ENCODE data around the gene PRKCB. TPM values are rescaled to one million over a fixed set of nuclear protein-coding genes. Genes with fewer than 3 reads are reported as not detected.

The PRKCB gene
- total RNA-seq, 2 experiments from 2014 or later: 75.8 to 82.6 TPM

DNA sequence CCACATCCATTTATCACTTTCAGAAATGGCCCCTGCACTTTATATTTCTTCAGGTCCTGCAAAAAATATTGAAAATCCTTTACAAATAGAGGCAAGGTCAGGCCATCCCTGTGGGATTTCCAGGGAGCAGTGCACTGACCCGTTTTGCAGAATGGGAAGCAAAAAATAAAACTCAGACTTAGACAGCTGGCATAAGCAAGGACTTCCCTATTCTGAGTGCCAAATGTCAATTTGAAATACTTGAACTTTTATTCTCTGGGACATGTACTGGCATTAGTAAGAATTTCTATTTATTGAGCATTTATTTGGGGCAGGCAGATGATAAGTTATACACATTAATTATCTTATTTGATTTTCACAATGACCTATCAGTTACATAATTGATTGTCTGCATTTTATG is 32.4 kb downstream of the PRKCB start:
- Mint-ChIP-seq H3K4me3 (no peak overlapping the region), H3K9me3 (no peaks in the 10 kb centered on the region), H3K36me3 (peaks cover 26% of the 10 kb centered on the region), H3K27me3 (no peaks in the 10 kb centered on the region), H3K4me1 (peaks cover 66% of the 10 kb centered on the region), H3K27ac (no peak overlapping the region)
- no peak for DNase-seq

DNA sequence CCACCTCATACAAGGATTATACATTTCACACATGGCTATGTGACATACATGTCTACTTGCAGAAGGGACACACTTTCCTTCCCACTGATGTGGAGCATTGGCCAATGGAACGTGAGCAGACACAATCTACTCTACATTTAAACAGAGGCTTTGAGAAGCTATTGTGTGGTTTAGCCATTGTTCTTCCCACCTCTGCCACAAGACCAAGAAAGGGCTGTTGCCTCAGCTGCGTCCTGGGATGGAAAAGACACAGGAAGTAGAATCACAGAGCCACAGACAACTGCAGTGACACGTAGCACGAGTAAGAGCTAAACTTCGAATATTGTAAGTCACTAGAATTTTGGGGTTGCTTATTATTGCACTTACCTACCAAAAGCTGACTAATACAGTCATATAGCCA is 33.3 kb downstream of the PRKCB start:
- no peaks in the 10 kb centered on the region for H3K9me3 Mint-ChIP-seq
- H3K4me3 Mint-ChIP-seq: peak overlapping the region; percentile 37
- H3K4me1 Mint-ChIP-seq: peaks cover 65% of the 10 kb centered on the region
- peak overlapping the region; percentile 76 for H3K27ac Mint-ChIP-seq
- H3K36me3 Mint-ChIP-seq: peaks cover 26% of the 10 kb centered on the region
- DNase-seq: peak; percentile 37
- no peaks in the 10 kb centered on the region for H3K27me3 Mint-ChIP-seq

DNA sequence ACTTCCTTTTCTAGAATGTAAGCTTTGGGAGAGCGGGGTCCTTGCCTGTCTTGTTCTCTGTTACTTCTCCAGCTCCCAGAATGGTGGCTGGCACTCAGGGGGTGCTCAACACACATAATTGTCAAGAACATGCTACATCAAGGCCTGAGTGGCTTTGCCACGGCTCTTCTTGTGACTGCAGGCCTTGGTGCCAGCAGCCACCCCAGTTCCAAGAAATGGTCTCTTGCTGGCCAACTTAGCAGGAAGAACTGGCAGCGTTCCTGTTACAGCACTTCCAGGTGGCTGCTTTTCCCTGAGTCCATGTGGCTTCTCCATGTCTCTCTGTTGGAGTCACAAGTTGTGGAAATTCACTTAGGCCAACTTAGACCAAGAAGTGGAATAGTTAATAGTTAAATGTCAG is 36.1 kb downstream of the PRKCB start:
- Mint-ChIP-seq H3K4me3 (no peak overlapping the region), H3K4me1 (peaks cover 60% of the 10 kb centered on the region), H3K27ac (no peak overlapping the region), H3K36me3 (peaks cover 24% of the 10 kb centered on the region), H3K27me3 (no peaks in the 10 kb centered on the region), H3K9me3 (no peaks in the 10 kb centered on the region)
- DNase-seq: no peak

DNA sequence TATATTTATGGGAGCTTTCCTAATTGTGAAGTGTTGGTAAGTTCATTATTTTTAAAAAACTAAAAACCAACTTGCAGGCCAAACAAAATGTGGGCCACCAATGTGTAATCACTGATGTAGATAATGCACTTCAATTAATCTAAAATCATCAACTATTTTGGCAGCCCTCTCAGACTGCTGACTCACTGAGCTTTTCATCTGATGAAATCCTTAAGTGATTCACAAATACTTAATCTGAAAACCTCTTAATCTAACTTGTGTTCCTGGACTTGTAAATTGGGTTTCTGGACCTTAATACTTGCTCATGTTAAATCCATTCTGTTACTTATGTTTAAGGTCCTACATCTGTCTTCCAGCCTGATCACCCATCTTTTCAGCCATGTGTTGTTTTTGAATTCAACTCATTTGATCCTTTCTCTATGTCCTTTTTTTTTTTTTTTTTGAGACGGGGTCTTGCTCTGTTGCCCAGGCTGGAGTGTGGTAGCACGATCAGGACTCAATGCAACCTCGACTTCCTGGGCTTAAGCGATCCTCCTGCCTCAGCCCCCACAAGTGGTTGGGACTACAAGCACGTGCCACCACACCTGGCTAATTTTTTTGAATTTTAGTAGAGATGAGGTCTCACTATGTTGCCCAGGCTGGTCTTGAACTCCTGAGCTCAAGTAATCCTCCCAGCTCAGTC is 39.0 kb downstream of the PRKCB start:
- Mint-ChIP-seq H3K27ac (peak overlapping the region; percentile 87), H3K27me3 (no peaks in the 10 kb centered on the region), H3K9me3 (no peaks in the 10 kb centered on the region), H3K4me3 (no peak overlapping the region), H3K36me3 (peaks cover 37% of the 10 kb centered on the region), H3K4me1 (peaks cover 61% of the 10 kb centered on the region)
- DNase-seq: no peak

DNA sequence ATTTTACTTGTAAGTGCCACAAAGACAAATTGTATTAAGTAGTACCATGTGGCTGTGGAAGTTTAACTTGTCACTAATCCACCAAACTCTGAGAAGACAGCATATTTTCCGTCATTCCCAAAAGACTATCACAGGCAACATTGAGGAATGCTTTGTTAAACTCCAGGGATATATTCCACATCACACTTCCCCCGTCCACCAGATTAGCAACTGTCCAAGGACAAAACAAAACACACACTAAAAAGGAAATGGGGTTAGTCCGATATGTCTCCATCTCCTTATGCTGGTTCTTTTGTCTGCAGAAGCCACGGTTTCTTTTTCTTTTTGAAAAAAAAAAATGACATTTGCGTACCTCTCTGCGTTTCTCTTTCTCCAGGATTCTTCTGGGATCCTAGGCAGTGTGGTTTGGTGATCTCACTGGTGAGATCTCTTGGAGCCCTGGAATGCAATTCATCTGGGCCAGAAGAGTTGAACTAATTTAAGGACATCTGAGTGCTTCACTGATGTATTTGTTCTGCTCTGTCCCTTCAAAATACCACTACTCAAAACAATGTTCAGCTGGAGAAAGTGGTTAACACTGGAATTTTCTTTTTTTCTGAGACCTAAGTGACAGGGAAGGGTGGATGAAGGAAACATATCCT is 40.6 kb downstream of the PRKCB start:
- H3K4me3 Mint-ChIP-seq: no peak overlapping the region
- peaks cover 42% of the 10 kb centered on the region for H3K36me3 Mint-ChIP-seq
- peaks cover 67% of the 10 kb centered on the region for H3K4me1 Mint-ChIP-seq
- no peaks in the 10 kb centered on the region for H3K27me3 Mint-ChIP-seq
- no peaks in the 10 kb centered on the region for H3K9me3 Mint-ChIP-seq
- DNase-seq: no peak
- H3K27ac Mint-ChIP-seq: no peak overlapping the region

DNA sequence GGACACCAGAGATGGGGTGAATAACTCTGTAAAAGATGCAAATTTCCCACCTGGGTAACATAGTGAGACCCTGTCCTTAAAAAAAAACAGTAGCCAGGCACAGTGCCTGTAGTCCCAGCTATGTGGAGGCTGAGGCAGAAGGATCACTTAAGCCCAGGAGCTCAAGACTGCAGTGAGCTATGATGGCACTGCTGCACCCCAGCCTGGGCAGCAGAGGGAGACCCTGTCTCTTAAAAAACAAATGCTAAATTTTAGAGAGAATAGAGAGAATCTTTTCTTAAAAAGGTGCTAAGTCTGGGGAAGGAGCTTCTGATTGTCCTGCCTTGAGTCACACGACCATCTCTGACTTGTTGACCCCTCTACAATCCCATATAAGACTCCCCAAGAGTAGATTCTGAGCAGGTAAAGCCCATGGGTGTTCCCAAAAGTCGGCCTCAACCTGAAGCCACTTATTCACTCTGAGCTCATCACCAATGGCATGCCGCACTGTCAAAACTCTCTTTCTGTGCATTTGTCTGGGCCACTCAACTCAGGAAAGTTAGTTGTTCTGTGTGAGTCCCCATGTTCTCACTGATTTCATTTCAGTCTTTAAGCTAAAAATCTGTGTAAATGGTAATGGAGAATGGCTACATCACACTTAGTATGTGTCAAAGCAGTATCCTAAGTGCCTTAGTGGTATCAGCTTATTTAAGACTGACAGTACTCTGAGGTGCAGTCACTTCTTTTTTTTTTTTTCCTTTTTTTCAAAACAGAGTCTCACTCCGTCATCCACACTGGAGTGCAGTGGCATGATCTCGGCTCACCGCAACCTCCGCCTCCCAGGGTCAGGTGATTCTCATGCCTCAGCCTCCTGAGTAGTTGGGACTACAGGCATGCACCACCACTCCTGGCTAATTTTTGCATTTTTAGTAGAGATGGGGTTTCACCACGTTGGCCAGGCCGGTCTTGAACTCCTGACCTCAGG is 41.6 kb downstream of the PRKCB start:
- DNase-seq: no peak
- Mint-ChIP-seq H3K27ac (peak overlapping the region; percentile 51), H3K27me3 (no peaks in the 10 kb centered on the region), H3K4me3 (no peak overlapping the region), H3K9me3 (no peaks in the 10 kb centered on the region), H3K4me1 (peaks cover 75% of the 10 kb centered on the region), H3K36me3 (peaks cover 39% of the 10 kb centered on the region)

DNA sequence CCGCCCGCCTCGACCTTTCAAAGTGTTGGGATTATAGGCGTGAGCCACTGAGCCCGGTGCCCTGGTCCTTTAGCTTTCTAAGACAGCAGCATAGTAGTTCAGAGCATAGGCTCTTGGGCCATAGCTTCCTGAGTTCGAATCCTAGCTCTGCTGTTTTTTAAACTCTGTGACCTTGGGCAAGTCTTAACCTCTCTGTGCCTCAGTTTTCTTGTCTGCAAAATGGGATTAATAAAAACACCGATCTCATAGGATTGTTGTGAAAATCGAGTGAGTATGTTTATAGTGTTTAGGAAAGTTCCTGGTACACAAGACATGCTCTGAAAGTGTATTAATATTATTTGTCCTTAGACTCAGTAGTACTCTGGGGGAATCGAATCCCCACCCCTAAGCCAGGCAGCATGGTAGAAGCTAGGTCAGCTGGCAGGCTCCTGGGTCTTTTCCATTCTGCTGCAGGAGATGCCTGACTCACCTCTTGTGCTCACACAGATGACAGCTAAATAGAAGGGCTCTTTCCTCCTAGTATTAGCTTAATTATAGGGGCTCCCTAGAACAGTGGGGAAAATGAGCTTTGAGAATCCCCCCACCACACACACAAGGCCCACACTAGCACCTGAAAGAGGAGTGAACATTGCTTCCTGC is 44.1 kb downstream of the PRKCB start:
- Mint-ChIP-seq H3K36me3 (peaks cover 49% of the 10 kb centered on the region), H3K4me3 (no peak overlapping the region), H3K27ac (peak overlapping the region; percentile 72), H3K27me3 (no peaks in the 10 kb centered on the region), H3K9me3 (no peaks in the 10 kb centered on the region), H3K4me1 (peaks cover 79% of the 10 kb centered on the region)
- no peak for DNase-seq

DNA sequence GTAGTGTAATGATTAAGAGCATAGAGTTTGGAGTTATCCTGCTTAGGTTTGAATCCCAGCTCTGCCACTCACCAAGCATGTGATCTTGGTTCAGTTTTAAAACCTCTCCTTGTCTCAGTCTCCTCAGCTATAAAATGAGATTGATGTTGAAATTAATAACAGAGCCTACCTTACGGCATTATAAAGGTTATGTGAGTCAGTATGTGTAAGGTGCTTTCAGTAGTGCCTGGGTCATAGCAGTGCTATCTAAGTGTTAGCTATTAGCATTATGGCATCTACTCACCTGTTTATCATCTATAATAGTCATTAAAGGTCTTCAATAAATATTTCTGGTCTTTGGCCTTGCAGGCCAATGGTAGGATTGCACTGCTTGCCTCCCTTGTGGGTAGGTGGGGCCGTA is 53.4 kb downstream of the PRKCB start:
- Mint-ChIP-seq H3K4me3 (no peak overlapping the region), H3K27me3 (no peaks in the 10 kb centered on the region), H3K27ac (no peak overlapping the region), H3K36me3 (peaks cover 38% of the 10 kb centered on the region), H3K9me3 (no peaks in the 10 kb centered on the region), H3K4me1 (peaks cover 43% of the 10 kb centered on the region)
- no peak for DNase-seq

DNA sequence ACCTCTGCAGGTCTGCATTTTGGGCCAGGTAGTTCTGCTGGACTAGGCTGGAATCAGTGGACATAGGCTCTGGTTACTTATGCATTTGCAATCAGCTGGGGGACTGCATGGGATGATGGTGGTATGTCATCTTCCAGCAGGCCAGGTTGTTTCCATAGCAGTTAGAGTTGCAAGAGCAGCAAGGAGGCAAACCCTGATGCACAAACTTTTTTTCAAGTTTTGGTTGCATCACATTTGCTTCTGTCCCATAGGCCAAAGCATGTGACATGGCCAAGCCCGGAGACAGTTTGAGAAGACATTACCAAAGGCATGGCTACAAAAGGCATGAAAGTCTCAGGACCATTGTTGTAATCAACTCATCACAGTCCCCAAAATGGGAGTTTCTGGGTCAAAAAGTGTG is 58.2 kb downstream of the PRKCB start:
- no peaks in the 10 kb centered on the region for H3K27me3 Mint-ChIP-seq
- peaks cover 42% of the 10 kb centered on the region for H3K4me1 Mint-ChIP-seq
- H3K9me3 Mint-ChIP-seq: peaks cover 3% of the 10 kb centered on the region
- no peak overlapping the region for H3K4me3 Mint-ChIP-seq
- DNase-seq: no peak
- H3K36me3 Mint-ChIP-seq: peaks cover 46% of the 10 kb centered on the region
- no peak overlapping the region for H3K27ac Mint-ChIP-seq

DNA sequence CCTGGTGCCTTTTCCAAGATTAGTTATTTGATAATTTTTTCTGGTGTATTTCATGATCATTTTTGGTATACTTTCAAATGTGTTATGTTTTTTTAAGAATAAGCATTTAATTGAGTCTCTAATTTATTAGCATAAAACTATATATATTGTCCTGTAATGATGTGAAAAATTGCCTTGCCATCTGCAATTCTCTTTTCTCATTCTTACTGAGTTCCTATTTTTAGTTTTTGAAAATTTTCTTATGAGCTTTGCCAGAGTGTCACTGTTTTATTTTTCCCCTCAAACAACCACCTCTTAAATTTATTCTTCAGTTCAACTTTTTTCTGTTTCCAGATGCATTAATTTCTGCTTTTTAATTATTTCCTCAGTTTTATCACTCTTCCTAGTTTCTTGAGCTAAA is 59.3 kb downstream of the PRKCB start:
- H3K36me3 Mint-ChIP-seq: peaks cover 43% of the 10 kb centered on the region
- H3K27me3 Mint-ChIP-seq: no peaks in the 10 kb centered on the region
- DNase-seq: no peak
- no peak overlapping the region for H3K27ac Mint-ChIP-seq
- H3K4me3 Mint-ChIP-seq: no peak overlapping the region
- peaks cover 3% of the 10 kb centered on the region for H3K9me3 Mint-ChIP-seq
- peaks cover 33% of the 10 kb centered on the region for H3K4me1 Mint-ChIP-seq

DNA sequence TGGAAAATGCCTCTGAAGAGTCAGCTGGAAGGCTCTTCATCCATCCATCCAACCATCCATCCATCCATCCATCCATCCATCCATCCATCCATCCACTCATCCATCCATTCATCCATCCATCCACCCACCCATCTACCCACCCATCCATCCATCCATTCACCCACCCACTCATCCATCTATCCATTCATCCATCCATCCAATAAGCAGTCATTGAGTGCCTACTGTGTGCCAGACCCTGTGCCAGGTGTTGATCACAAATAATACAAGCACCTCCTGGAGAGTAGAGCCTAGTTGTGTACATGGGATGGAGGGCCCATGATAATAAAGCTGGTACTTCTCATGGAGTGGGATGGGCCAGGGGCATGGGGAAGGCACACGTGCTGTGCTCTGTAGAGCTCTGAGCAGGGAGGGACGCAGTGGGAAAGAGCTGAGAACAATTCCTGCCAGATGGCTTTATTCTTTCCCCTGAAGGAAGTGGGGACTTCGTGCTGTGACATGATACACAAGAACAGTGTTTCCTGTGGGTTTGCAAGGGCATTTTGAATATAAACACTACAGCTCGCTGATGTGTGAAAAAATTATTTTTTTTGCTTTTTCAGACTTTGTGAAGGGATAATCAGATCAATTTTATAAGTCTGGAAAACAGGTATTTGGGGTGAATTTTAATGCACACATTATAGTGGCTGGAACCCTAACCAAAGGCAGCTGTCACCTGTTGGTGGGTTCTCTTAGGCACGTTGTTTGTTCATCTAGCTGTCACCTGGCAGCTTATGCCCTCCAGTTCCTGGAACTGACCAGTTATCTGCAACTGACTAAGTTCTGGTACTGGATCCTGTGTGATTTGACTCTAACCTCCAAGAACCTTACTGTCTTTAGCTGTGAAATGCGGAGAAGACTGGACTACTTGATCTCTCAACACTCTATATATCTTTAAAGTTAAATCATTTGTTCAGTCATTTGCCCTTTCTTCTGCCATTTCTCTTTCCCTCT is 61.3 kb downstream of the PRKCB start:
- Mint-ChIP-seq H3K4me1 (peaks cover 42% of the 10 kb centered on the region), H3K27ac (no peak overlapping the region), H3K27me3 (no peaks in the 10 kb centered on the region), H3K36me3 (peaks cover 45% of the 10 kb centered on the region), H3K4me3 (no peak overlapping the region), H3K9me3 (peaks cover 3% of the 10 kb centered on the region)
- no peak for DNase-seq

DNA sequence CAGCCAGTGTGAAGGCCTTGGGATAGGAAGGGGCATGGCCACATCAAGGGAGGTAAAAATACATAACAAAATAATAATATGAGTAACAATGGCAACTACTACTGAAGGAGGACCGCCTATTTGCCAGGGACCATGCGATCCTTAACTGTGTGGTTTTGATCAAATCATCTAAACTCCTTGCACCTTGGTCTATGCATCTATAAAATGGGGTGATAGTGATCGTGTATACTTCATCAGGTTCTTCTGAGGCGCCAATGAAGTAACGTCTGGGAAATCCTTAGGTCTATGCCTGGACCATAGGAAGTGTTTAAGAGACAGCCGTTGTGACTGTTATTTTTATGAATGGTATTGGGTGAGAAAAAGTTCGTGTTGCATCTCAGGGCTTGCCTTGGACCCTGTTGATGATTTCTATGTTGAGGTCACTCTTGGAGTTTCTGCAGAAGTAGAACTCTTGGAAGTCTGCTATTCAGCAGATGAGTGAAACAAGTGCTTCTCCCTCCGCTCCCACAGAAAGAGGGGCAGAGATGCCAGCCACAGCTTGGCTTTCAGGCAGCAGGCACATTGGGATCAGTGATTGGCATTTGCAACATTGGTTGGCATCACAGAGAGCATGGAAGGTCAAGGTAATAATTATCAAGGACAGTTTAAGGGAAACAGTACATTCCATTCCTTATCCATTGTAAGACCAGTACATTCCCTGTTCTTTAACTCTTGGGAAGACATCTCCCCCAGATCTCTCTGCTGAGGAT is 63.1 kb downstream of the PRKCB start:
- no peaks in the 10 kb centered on the region for H3K27me3 Mint-ChIP-seq
- peaks cover 35% of the 10 kb centered on the region for H3K36me3 Mint-ChIP-seq
- no peak for DNase-seq
- peaks cover 49% of the 10 kb centered on the region for H3K4me1 Mint-ChIP-seq
- no peak overlapping the region for H3K27ac Mint-ChIP-seq
- H3K4me3 Mint-ChIP-seq: no peak overlapping the region
- H3K9me3 Mint-ChIP-seq: peaks cover 3% of the 10 kb centered on the region

DNA sequence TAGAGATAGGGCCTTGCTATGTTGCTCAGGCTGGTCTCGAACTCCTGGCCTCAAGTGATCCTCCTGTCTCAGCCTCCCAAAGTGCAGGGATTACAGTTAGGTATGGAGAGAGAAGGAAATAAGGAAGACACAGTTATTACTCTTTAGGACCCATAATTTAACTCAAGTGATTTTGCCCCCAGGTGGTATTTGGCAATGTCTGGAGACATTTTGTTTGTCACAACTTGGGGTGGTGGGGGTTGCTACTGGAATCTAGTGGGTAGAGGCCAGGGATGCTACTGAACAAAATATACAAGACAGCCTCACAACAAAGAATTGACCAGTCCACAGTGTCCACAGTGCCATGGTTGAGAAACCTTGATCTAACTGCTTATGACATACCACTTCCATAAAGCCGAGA is 64.1 kb downstream of the PRKCB start:
- Mint-ChIP-seq H3K36me3 (peaks cover 25% of the 10 kb centered on the region), H3K4me1 (peaks cover 47% of the 10 kb centered on the region), H3K27ac (no peak overlapping the region), H3K9me3 (no peaks in the 10 kb centered on the region), H3K4me3 (no peak overlapping the region), H3K27me3 (no peaks in the 10 kb centered on the region)
- no peak for DNase-seq
